Panc1 (cell line): ENCODE measurements around the gene LPP.

Experiments used
- POLR2AphosphoS5 ChIP-seq: IDR thresholded peaks from 2 replicates; pipeline ENCODE4 v1.6.1; 2012; ENCODE audit warnings: mild to moderate bottlenecking, low read depth, low read length, moderate library complexity
- REST ChIP-seq, 2 experiments: IDR thresholded peaks; 2 replicates each; pipeline ENCODE4 v1.6.1; 2011 to 2012; ENCODE audit warnings: low read depth in 2 of 2, control low read depth in 1 of 2, low read length in 1 of 2, mild to moderate bottlenecking in 1 of 2, moderate library complexity in 1 of 2; ENCODE audit not compliant: insufficient read depth in 1 of 2
- SIN3A ChIP-seq: IDR thresholded peaks from 2 replicates; pipeline ENCODE4 v1.6.1; 2012; ENCODE audit warnings: low read depth, mild to moderate bottlenecking, low read length, moderate library complexity, borderline replicate concordance; ENCODE audit not compliant: insufficient read depth
- TF ChIP-seq, protein P1 (sequence below): fragments of 450-650 bp; IDR thresholded peaks from 2 replicates; pipeline ENCODE4 v1.5.1; 2017; ENCODE audit warnings: mild to moderate bottlenecking

DNA sequence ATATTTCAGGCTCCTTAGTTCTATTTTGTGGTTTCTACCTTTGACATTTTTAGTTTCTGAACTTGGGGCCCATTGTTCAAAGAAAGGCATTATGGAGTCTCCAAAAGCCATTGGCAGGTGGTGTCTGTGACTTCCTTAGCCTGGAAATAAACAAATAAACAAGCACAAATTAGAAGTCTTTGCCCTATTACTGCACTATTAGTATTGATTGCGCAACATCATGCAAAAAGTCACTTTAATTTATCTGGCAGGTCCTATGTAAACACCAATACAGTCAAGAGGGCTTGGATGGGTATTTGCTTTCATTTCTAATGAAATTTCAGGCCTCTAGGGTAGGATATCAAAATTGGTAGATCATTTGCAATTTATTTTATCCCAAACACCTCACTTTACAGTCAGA is 85.6 kb downstream of the LPP start:
- TF ChIP-seq POLR2AphosphoS5 (no peak), REST (IDR thresholded peaks at IDR 0.05; ENCODE audit: insufficient read depth in 1 of 2, low read depth in 2 of 2, low read length in 1 of 2) (no peak), SIN3A (no peak)
- TF ChIP-seq, protein P1, sequence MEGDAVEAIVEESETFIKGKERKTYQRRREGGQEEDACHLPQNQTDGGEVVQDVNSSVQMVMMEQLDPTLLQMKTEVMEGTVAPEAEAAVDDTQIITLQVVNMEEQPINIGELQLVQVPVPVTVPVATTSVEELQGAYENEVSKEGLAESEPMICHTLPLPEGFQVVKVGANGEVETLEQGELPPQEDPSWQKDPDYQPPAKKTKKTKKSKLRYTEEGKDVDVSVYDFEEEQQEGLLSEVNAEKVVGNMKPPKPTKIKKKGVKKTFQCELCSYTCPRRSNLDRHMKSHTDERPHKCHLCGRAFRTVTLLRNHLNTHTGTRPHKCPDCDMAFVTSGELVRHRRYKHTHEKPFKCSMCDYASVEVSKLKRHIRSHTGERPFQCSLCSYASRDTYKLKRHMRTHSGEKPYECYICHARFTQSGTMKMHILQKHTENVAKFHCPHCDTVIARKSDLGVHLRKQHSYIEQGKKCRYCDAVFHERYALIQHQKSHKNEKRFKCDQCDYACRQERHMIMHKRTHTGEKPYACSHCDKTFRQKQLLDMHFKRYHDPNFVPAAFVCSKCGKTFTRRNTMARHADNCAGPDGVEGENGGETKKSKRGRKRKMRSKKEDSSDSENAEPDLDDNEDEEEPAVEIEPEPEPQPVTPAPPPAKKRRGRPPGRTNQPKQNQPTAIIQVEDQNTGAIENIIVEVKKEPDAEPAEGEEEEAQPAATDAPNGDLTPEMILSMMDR, result no peak
